ENCODE measurements around the gene DENND1B. TPM values are rescaled to one million over a fixed set of nuclear protein-coding genes. Genes with fewer than 3 reads are reported as not detected.

DENND1B gene
- polyA plus RNA-seq, 1 donor: 4.7 TPM

DNA sequence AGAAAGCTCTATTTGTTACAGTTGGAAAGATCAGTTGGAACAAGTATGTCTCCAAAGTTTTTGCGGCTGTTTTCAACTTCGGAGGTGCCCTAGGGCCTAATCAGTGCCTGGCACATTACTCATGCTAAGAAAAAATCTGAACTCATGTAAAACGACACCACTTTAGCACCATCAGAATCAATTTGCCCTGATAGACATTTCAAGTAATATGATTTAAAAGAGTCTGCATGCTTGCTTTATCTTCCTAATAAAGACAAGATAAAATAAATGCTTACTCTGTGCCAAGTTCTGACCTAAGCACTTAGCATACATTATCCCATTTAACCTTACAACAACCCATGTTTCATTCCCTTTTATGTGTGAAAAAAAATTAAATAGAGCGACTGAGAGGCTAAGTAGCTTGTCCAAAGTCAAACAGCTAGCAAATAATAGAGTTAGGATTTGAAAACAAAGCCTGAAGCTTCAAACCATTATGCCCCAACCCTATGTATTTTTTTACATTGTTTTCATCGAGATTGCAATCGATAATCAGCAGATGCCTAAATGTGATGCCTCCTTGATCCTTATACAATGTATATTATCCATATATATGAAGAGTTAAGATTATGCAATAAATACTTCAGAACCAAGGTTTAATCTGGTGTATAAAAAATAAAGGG lies 91.3 kb downstream of the DENND1B start:
- no peak for DNase-seq (ENCODE audit: low read depth)

DNA sequence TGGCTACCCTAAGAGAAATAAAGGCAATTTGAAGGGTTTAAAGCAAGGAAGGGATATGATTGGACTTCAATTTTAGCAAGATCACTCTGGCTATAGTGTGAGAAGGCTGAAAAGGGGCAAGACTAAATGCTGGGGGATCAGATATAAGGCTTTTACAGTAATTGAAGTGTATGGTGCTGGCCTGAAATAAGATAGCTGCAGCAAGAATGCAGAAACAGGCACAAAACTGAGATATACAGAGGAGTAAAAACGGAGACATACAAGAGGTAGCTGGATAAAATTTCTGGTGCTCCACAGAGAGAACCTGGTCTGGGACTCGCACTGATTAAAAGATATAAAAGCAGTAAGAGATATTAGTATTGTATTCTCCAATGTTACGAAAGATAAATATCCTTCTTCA lies 92.0 kb downstream of the DENND1B start:
- no peak for DNase-seq (ENCODE audit: low read depth)

DNA sequence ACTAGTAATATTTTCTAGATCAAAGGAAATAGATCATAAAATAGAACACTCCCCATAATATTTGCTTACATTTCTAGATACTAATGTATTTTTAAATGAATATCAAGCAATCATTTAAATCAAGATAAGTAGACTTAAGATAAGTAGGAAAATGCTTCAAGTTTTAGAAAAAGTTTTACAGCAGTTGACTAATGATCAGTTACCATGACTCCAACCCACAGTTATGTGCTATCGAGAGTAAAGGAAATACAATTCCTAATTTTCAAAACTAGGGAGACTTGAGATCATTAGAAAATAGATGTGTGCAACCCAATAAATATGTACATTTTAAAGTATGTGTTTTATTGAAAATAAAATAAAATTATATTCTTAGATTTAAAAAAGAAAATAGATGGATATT lies 95.0 kb downstream of the DENND1B start:
- DNase-seq (ENCODE audit: low read depth): no peak

DNA sequence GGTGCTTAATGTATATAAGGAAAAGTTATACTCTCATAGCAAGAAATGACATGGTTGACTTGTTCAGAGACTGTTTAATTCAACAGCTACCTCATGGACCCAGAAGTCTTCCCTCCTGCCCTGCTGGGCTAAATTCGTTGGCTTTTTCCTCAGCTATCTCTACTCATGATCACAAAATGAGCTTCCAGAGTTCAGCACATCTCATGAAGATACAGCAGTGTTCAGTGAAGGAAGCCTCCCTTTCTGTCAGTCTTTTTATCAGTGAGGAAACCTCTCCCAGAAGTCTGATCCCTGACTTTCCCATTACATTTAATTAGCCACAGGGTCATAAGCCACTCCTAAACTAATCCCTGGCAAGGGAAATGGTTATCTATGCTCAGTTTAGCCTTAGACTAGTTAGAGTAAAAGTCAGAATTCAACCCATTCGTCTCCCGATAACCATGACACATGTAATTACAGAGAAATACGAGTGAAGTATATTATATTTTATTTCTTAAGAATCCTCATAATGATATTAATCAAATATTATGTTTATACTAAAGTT lies 97.5 kb downstream of the DENND1B start:
- no peak for DNase-seq (ENCODE audit: low read depth)

DNA sequence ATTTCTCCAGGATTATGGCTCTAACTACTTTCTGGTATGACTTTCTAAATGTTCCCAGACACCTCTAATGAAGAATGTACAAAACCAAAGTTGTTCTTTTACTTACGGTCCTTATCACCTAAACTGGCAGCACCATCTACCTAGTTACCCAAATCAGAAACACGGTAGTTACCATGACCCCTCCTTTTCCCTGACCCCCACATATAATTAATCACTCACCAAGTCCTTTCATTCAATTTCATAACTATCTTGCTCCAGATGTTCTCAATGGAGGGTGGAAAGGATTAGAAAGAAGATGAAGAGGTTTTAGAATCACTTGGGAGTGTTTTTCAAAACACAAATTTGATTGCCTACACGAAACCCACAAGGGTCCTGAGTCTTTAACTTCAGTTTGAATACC lies 98.0 kb downstream of the DENND1B start:
- DNase-seq (ENCODE audit: low read depth): no peak

DNA sequence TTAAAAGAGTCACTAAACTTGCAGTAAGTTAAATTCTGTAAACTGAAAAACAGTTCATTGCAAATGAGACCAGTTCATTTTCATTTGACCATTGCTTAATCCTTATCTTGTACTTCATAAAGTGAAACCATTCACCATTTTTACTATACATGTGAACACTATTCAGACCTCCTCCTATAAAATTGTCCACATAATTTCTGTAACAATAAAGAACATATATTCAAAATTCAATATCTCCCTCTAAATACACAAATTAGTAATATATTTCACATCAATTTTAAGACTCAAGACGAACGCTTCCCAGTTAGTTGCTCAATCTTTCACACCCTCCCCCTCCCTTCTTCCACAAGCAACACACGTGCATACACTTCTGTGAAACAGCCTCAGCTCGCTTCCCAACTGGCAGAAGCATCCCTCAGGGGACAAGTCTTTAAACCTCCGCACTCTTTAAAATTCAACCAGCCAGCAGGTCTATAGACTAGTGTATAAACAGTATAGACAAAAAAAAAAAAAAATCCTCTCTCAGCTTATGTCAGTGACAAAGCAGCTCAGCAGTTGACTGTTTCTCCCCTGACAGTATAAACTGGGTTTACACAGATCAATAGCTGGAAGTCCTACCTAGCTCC lies 99.6 kb downstream of the DENND1B start:
- peak; percentile 39 for DNase-seq (ENCODE audit: low read depth)

DNA sequence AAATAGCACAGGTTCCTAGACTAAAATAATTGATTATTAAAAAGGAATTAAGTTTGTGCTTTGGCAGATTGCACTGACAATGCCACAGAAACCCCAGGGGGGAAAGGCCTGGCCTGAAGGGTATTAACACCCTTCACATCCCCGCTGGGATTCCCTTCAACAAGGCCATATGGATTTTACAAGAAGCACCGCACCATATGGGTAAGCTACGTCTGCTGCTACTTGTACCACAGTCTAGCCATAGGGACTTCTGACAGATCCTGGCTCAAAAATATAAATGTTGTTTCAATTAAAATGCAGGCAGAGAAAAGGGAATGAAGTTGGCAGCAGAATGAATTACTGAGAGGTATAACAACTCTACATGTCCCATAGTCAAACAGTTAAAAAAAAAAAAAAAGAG lies 101.0 kb downstream of the DENND1B start:
- DNase-seq (ENCODE audit: low read depth): no peak

DNA sequence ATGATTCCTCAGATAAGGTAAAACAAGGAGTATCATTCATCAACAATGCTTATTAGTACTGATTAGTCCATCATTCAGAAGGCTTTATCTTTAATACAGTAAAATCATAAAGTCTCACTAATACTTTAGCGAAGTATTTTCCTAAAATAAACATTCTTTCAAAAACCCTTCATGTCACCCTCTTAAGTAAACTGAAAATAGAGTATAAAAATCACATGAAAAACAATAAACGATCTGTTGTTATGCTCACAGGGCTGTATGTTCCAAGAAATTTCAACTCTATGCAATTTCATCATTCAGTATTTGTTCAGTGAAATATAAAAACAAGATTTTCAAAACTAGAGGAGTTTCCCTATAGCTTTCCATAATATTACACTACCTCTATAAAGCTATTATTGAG lies 102.0 kb downstream of the DENND1B start:
- DNase-seq (ENCODE audit: low read depth): no peak

DNA sequence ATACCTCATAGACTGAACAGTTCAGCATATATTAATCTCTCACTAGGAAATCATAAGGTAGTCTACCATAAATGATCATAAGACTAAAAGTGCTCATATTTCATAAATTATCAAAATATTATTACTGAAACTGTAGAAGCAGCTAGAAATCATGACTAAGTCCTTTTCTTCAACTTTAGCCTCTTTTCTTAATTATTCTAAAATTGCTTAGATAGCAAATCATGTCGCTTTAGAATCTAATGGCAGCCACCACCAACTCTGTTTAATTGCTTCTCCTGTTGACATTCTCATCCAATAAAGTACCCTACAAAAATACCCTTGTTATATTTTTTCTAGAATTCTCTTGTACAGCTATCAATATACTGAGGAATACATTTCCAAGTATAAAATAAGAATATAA lies 102.9 kb downstream of the DENND1B start:
- DNase-seq (ENCODE audit: low read depth): no peak

DNA sequence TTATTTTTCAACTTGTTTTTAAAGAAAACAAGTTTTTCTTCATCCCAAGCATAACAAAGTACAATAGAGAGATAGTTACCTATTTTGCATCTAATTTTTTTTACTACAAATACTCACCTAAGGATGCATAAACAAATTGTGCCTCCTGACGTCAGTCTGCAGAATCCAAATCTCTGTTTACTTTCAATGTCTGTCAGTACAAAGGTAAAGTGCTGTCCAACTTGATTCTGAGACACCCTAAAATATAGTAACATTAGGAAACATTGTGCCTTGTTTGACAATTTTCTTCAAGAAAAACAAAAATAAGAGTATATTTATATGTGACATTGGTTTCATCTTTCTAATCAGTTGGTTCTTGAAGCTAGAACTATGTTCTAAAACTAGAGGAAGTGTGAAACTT lies 103.4 kb downstream of the DENND1B start:
- DNase-seq (ENCODE audit: low read depth): no peak

DNA sequence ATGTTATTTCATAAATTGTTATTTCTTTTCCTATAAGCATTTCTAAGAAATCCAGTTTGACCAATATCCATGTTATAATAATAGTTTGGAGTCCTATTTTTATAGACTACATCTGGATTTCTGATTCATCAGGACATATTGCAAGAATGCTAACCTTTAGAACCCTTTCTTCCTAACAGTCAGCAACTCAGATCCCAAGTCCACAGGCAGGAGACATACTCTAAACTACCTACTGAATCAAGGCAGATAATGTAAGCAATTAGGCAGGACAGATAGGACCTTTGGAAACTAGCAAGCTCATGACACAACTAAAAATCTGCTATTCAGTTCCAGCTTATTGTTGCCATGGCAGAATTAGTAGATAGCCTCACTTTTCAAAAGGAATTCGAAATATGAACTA lies 104.1 kb downstream of the DENND1B start:
- DNase-seq (ENCODE audit: low read depth): no peak

DNA sequence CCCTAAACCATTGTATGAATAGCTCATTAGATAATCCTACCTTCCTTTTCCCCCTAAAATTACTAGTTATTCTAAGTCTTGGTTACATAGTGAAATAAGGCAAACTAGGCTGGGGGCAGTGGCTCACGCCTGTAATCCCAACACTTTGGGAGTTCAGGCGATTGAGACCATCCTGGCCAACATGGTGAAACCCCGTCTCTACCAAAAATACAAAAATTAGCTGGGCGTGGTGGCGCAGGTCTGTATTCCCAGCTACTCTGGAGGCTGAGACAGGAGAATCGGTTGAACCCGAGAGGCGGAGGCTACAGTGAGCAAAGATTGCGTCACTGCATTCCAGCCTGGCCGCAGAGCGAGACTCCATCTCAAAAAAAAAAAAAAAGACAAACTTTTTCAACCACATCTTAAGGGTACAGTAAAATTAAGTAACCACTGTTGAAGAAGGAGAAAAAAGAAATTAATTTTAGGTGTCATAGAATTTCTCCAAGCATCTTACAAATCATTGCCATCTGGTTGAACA lies 108.5 kb downstream of the DENND1B start:
- no peak for DNase-seq (ENCODE audit: low read depth)

DNA sequence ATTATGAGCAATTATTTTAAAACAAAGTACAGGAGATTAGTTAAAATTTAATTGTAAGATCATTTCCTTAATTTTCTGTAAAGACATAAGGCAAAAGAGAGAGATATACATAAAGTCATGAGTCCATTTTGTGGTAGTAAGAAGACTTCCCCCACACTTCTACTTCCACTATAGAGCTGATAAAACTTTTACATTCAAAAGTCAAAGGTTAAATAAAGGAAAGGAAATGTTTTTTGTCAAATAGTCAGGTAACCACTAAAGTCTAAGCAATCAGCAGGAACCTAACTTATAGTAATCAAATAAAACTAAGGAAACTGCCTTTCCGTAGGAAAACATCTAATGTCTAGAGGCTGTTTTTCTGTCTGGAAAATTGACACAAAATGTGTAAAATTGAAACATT lies 110.9 kb downstream of the DENND1B start:
- no peak for DNase-seq (ENCODE audit: low read depth)

DNA sequence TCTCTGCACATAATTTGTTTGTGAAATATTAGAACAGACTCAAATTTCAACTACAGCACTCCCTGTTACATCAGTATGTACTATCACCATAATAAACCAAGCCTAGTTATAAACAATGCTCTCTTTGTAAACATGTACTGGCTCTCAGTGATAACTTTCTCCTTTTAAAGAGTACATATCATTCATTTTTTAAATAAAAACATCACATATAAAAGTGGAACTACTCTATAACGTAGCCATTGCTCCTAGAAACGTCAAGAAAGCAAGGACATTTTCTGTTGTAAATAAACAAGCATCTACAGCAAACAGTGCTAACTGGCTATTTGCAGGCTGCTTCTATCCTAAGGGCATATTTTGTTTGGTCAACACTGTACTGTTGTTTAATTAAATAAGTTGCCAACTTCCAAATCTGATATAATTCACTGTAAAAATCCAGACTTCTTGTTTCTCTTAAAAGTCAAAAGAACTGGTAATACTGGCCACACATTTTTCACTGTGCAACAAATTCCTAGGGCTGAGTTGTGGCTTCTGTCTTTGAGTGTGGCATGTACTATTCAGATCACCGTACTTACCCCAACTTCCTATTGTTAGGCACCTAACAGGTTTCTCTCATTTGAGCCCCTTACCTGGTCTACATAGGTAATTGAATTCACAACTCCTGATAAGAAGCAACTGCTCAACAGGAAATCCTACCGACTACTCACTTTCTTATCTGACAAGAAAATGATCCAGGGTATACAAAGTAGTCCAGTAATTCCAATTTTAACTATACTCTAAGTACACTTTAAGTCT lies 111.9 kb downstream of the DENND1B start:
- no peak for DNase-seq (ENCODE audit: low read depth)

DNA sequence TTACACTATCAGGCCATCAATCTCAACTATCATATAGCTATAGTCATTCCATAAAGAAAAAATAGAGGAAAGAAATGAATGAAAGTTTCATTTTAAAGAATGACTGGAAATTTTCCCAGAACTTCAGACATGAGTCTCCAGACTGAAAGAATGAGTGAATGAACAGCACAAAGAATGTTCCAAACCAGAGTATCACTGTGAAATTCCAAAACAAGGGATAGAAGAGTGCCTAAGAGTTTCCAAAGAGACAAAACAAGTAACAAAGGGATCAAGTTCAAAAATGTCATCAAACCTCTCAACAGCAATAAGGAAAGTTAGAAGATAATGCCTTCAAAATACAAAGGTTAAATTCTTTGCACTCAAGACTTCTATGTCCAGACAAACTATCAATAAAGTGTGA lies 114.9 kb downstream of the DENND1B start:
- no peak for DNase-seq (ENCODE audit: low read depth)

DNA sequence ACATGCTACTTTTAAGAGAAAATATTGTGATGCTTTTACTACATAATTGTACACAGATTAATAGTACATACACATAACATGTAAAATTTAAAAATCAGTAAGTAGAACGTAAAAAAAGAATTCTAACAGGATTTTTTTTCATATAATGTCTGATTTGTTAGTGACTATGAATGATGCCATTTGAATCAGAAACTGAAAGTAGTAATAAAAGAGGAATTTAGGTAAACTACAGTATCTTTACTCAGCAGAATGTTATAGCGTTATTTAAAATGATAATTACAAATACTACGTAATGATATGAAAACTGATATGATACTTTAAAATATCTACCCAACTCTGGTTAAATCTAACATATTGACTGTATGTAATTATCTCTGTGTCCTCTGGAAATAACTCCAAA lies 116.1 kb downstream of the DENND1B start:
- no peak for DNase-seq (ENCODE audit: low read depth)

DNA sequence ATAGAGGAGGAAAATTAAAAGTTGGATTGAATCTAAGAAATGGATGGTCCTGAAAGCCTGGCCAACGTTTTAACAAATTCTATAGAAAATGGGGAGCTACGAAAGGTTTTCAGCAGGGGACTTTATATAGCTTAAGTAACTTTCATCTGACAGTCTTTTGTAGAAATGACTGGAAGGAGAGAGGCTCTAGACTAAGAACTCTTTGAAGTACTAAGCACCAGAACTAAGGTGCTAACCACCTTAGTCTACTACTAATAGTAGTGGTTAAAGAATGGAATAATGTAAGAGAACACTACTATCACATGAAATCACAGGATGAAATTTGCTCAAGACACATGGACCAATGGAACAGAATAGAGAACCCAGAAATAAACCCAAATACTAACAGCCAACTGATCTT lies 126.1 kb downstream of the DENND1B start:
- no peak for DNase-seq (ENCODE audit: low read depth)

DNA sequence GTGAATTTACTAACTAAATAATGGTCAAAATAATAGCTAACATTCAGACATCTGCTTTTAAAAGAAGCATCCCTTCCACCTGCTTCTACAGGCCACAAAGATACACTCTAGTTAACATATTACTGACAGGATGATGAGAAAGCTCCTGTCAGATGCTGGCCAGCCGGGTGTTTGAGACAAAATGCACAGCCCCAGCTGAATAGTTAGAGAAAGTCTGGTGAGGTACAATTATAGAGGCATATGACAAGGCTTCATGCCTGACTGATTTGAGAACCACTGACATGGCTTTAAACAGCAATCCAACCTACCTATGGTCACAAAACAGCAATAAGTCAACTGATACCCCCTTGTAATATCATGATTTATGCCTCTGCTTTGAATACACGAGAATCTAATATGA lies 137.0 kb downstream of the DENND1B start:
- no peak for DNase-seq (ENCODE audit: low read depth)

DNA sequence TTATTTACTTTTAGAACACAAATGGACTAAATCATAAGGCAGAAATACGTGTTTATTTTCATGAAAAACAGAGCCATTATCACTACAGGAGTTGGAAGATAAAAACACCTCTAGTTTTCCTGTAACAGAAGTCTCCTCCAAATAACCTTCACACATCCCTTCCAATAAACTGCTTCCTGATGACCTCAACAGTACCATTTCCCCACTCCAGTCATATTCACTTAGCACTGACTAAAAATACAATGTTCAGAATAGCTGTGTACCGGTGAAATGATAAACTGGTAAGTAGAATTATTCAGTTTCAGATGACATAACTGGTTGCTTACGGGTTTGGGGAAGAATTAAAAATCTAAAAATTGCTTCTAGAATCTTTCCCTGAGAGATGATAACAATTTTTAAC lies 137.9 kb downstream of the DENND1B start:
- no peak for DNase-seq (ENCODE audit: low read depth)

DNA sequence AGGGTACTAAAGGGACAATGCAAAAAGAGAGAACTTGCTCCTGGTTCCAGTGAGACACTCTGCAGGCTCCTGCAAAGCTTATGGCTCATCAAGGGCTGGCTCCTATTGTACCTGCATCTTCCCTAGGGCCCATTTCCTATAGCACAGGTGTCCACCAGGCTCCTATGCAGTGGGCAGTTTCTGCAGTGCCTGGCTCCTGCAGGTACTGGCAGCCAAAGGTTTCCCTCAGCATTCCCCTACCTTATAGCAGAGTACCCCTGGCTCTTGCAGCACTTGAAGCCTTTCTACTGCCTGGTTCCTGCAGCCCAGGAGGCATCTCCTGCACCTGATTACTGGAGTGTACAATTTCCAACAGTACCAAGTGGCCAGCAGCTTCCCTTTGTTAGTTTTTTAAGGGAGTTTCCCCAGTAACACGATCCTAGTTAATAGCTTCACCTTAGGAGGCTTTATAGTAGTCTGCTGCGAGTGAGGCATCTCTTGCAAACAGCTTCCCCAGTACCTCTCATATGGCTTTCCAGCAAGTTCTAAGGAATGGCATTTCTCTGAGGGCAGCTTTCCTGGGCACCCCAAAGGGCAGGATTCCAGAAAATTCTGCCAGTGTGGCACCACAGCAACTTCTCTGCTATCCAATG lies 141.7 kb downstream of the DENND1B start:
- no peak for DNase-seq (ENCODE audit: low read depth)

DNA sequence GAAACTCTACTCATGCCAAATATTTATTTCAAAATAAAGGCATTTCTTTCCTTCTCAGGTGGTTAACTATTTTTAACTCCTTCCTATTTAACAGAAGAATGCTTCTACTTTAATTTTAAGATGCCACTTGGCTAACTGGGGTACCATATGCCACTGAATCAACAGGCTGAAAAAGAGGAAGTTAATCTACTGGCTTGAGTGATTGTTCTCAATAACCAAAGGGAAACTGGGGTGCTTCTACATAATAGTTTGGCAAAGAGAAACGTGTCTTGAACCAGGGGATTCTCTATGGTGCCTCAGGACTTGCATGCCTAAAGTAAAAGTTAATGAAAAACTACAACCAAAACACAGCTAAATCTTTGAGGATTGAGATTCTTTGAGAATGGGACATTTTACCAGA lies 142.6 kb downstream of the DENND1B start:
- no peak for DNase-seq (ENCODE audit: low read depth)

DNA sequence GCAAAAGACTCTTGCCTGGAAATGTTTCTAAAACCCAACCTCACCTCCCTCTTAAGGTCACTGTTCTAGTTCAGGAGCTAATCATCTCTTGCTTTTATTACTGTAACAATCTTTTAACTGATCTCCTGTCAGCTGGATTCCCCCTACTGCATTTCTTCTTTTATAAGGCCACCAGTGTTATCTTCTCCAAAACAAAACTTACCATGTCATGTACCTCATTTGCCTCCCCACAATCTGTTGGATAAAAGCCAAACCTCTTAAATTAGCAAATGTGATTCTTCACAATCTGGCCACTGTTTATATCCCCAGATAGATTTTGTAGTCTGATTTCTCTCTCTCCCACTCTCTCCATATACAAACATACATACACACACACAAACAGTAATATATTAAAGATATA lies 143.3 kb downstream of the DENND1B start:
- no peak for DNase-seq (ENCODE audit: low read depth)
